GM12873 (cell line): ENCODE measurements around the gene ADCY2.

ENCODE experiments used
- TF ChIP-seq, protein P1 (sequence below): IDR thresholded peaks from 2 replicates; pipeline ENCODE4 v1.5.1; 2012; ENCODE audit warnings: low read depth, mild to moderate bottlenecking, moderate library complexity, low read length, control low read depth; ENCODE audit not compliant: insufficient read depth; ENCODE audit errors: missing control alignments

The ADCY2 gene

DNA sequence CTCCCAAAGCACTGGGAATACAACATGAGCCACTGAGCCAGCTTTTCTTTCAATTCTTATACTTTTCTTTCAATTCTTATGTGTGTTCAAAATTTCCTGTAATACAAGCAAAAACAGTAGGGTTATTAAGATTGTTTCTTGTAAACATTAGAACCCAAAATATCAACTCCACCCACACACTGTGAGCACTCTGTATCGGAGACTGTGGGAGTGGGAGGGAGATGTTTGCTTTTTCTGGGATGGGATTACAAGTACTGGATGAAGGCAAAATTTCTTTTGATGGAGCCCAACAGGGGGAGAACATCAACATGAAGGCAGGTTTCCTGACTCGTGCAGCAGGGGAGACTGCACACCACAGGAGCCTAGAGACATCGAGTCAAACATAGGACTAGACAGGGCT, 459.7 kb downstream of the ADCY2 start:
- TF ChIP-seq, protein P1, sequence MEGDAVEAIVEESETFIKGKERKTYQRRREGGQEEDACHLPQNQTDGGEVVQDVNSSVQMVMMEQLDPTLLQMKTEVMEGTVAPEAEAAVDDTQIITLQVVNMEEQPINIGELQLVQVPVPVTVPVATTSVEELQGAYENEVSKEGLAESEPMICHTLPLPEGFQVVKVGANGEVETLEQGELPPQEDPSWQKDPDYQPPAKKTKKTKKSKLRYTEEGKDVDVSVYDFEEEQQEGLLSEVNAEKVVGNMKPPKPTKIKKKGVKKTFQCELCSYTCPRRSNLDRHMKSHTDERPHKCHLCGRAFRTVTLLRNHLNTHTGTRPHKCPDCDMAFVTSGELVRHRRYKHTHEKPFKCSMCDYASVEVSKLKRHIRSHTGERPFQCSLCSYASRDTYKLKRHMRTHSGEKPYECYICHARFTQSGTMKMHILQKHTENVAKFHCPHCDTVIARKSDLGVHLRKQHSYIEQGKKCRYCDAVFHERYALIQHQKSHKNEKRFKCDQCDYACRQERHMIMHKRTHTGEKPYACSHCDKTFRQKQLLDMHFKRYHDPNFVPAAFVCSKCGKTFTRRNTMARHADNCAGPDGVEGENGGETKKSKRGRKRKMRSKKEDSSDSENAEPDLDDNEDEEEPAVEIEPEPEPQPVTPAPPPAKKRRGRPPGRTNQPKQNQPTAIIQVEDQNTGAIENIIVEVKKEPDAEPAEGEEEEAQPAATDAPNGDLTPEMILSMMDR, result no peak

DNA sequence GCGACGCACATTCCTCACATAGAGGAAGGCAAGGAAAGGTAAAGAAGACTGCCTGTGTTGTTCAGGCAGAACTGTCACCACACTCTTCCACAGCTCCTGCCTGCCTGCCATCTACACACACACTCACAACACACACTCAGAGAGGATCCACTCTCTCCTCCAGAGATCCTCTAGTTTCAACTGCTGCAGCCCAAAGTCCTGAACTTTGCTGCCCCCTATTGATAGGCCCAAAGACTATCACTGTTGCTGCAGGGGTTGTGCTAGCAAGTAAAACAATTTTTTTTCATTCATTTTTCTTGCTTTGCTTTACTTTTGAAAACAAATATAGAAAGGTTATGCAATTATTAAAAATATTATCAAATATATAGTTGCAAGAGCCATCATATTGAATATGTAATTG, 460.9 kb downstream of the ADCY2 start:
- TF ChIP-seq, protein P1, result peak; percentile 73

DNA sequence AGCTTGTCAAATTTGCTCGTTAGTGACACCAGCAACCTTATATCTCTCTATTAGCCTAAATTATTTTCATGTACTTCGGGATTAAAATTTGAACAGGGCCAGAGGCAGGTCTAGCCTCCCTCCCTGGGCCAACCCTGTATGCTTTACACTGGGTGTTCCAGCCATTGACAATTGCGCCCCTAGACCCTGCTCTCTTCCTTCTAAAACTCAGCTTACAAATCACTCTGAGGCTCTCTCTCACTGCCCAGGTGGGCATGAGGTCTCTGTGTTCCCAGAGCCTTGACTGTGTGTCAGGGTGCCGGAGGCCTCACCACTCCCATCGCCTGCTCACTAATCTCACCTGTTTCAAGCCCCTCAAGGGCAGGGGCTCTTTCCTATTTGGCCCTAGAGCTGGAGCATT, 461.4 kb downstream of the ADCY2 start:
- TF ChIP-seq, protein P1, result no peak

DNA sequence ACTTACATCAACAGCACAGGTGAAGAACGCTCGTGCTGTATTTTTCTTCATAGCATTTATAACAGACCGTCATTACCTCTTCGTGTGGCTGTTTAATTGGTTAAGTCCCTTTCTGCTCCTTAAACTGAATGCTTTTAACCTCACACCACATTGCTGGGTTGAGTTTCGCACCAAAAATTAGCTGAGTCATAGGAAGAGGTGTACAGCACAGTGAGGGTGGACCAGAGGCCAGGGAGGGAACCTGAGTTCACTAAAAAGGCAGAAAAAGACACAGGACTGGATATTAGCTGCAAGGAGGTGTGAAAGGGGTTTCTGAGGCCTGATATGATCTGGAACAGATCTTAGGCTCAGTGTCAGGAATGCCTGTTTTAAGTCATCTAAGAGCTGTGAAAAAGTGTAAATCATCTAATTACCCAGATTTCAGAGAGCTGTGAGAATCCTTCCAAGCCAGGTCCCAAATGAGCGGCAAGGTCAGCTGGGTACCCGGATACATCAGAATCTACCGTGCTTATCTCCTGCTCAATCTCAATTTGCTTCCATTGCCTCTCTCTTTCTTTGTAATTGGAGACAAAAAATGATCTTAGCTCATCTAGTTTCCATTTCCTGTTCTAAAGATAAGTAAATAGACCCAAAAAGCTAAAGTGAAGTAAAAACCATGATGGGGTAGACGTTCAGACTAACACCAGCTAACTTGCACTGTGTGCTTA, 462.1 kb downstream of the ADCY2 start:
- TF ChIP-seq, protein P1, result no peak

DNA sequence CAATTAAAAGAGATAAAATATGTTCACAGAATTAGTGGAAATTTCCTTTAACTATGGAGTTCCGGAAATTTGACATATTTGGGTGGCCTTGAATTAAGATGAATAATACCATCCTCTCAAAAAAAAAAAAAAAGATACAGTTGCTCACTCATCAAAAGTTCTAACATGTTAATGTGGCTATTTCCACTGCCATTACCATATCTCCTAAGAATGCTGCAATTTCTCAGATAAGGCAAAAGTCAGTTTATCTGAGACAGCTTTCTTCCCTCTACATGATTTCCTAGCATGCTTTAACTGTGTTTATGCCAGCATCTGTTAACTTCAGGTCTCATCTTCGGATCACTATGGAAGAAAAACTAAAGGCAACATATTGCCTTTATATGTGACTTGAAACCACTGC, 470.3 kb downstream of the ADCY2 start:
- TF ChIP-seq, protein P1, result no peak

DNA sequence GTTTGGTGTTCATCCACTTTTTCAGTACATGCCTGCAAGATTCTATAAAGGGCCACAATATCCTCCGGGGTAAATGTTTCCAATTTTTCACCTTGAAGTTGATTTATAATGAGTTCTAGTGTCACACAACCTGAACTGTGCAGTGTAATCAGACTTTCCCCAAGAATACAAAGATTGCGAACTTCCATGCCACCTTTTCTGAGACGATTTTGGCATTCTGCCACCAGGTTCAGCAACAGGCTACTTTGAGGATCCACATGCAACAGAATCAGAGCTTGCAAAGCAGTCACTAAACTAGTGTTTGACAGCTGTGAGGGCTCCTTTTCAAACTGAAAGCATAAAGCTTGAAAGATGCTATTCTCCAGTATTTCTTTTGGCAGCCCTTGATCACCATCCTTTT, 471.3 kb downstream of the ADCY2 start:
- TF ChIP-seq, protein P1, result no peak

DNA sequence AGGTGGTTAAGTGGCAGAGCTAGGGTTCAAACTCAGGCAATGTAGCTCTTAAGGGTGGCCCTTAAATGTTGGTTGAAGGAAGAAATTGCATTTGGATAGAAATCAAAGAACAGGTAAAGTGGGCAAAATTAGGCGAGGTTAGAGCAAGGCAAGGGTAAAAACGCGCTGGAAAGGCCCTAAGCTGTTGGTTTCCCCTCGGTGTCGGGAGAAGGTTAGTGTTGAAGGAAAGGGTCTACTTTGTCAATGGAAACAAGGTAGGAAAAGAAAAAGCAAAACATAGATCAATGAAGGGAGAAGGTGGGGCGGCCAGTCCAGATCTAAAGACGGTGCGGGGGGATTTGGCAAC, 472.5 kb downstream of the ADCY2 start:
- TF ChIP-seq, protein P1, result no peak
